GM19463 (cell line): ENCODE results near the gene TMEM141.
"Not testable (repeated sequence)": the region's sequence is repeated elsewhere in the genome, so short reads cannot be mapped to it uniquely, and the experiment has no call there.

Experiments used
- ATAC-seq: cut with Tn5 transposase; IDR thresholded peaks from one replicate; pipeline ENCODE4 v1.9.1; 2021; ENCODE audit warnings: mild to moderate bottlenecking, moderate library complexity; ENCODE audit not compliant: unreplicated experiment

TMEM141 gene

DNA sequence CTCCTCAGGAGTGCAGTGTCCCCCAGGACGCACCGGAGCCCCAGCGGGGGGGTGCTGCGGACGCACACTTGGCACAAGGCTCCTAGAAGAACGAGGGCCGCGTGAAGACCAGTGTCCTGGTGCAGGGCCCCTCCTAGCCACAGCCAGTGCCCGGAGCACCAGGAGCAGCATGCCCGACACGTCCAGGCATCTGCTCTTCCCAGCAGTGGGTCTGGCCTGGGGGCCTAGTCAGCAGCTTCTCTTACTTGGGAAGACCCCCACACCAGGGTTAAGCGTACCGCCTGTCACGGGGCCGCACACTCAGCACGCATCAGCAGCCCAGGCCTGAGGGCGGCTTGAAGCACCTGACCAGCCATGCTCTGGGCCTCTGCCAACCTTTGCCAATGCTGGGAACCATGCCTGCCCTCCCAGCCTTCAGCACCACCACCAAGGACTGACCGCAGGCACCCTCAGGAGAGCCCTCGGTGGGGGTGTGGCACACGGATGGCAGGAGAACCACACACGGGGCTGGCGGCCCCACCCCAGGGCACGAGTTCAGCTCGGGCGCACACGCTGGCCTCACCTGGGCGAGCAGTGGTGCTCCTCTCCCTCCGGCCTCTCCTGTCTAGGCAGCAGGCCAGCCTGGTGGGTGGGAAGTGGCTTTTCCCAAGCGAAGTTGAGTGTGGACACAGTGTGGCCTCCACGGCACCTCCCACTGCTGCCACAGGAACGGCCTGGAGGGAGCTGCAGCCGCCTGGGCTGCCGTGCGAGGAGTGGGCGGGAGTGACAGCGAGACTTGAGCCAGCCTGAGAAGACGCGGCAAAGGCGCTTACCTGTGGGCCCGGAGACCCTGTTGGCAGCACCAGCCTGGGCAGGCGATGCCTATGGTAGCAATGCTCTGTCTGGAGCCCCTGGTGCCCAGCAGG lies 39.1 kb downstream of the TMEM141 start:
- no peak for ATAC-seq

DNA sequence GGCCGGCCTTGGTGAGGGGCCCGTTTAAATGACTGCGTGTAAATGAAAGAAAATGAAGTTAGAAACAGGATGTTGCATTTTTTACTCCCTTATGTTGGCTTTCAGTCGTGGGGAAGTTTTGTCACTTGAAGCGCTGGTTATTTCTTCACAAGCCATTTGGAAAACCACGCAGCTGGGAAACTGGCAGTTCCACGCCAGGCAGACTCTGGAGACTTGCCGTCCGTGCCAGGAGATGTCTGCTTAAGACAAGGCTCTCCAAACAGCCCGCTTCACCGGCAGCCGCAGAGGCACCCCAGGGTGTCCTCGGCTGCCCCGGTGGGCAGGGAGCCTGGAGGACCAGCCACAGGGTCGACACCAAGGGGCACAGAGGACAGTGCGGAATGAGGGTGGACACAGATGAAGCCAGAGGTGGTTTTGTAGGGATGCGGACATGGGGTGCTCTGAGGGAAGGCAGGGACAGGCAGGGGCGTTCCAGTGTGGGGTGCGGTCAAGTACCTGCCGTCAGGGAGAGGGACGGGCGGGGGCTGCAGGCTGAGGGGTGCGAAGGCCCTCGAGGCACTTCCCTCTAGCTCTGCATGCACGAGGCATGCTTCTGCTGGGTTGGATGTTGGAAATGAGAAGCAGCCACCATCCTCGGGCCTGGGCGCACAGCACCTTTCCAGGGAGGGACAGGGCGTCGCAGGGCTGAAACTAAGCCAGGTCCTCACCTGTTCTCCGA lies 40.0 kb downstream of the TMEM141 start:
- no peak for ATAC-seq

DNA sequence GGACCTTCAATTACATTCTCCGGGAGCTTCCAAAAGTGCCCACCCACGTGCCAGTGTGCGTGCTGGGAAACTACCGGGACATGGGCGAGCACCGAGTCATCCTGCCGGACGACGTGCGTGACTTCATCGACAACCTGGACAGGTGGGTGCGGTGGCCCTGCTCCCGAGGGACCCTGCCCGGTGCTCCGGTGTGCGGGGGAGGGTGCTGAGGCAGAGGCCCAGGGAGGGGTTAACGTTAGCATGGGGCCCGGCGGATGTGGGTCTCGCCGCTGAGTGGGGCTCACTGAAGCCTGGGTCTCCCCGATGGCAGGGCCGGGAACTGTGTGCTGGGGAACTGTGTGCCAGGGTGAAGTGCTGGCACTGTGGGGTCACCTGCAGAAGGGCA lies 40.6 kb downstream of the TMEM141 start:
- no peak for ATAC-seq

DNA sequence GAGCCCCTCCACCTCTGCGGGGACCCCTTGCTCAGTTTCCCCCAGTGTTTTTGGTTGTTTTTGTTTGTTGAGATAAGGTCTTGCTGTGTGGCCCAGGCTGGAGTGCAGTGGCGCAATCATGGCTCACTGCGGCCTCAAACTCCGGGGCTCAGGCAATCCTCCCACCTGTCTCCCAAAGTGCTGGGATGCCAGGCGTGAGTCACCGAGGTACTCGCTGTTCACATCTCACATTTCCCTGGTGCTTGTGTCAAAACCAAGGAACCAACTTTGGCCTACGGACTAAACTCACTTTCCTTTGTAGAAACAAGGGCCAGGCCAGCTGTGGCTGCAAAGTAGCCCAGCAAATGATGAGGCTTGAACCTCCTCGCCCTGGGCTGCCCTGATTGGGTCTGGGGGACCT lies 41.4 kb downstream of the TMEM141 start:
- ATAC-seq: no peak

DNA sequence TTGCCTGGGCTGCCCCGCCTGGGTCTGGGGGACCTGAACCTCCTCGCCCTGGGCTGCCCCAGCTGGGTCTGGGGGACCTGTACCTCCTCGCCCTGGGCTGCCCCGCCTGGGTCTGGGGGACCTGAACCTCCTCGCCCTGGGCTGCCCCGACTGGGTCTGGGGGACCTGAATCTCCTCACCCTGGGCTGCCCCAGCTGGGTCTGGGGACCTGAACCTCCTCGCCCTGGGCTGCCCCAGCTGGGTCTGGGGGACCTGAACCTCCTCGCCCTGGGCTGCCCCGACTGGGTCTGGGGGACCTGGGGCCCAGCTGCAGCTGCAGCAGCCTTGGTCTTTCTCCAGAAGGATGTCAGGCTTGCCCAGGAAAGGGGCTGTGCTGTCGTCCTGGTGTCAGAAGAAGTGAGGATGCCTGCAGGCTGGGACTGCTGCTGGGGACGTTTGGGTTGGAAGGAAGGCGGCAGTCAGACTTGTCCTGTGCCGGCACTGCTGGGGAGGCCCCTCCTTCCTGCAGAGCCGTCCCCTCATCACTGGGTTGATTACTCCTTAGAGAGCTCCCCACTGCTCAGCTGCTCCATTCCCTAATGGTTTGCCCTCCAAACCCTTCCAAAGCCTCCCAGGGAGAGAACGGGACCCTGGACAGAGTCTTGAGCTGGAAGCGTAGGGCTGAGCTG lies 42.4 kb downstream of the TMEM141 start:
- ATAC-seq: not testable (repeated sequence)

GRCh38 chr9:136835162-136835931 lies 44.2 kb downstream of the TMEM141 start:
- ATAC-seq: no peak

- ATAC-seq: no peak
These were observed 45.1 kb downstream of the TMEM141 start for GRCh38 chr9:136835932-136836904.

DNA sequence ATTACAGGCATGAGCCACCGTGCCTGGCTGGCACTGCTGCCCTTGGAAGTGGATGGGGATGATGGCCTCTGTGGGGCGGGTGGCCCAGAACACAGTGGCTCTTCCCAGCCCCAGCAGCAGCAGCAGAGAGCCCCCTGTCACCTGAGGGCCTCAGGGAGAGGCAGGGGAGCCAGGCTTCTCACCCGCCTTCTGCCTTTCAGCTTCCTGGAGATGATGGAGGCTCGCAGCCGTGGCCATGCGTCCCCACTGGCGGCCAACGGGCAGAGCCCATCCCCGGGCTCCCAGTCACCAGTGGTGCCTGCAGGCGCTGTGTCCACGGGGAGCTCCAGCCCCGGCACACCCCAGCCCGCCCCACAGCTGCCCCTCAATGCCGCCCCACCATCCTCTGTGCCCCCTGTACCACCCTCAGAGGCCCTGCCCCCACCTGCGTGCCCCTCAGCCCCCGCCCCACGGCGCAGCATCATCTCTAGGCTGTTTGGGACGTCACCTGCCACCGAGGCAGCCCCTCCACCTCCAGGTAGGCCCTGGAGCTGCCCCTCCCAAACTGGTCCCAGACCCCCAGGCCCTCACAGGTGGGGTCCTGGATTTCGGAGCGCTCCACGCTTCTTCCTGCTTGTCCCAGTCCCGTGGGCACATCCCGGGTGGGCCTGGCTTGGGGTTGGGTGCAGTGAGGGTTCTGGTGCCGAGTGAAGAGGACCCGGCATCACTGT lies 46.2 kb downstream of the TMEM141 start:
- no peak for ATAC-seq

DNA sequence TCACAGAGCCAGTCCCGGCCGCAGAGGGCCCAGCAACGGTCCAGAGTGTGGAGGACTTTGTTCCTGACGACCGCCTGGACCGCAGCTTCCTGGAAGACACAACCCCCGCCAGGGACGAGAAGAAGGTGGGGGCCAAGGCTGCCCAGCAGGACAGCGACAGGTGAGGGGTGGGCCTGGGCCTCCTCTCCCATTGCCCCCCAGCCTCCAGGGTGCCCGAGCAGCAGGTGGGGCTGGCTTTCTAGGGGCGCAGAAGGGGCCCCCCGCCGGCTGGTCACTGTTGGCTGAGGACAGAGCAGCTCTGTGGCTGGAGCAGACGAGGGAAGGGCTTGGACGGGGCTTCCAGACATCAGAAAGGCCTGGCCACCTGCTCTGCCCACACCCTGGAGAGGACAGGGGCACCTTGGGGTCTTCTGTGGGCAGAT lies 46.7 kb downstream of the TMEM141 start:
- ATAC-seq: not testable (repeated sequence)

- no peak for ATAC-seq
These were observed 47.4 kb downstream of the TMEM141 start for GRCh38 chr9:136838314-136839228.

DNA sequence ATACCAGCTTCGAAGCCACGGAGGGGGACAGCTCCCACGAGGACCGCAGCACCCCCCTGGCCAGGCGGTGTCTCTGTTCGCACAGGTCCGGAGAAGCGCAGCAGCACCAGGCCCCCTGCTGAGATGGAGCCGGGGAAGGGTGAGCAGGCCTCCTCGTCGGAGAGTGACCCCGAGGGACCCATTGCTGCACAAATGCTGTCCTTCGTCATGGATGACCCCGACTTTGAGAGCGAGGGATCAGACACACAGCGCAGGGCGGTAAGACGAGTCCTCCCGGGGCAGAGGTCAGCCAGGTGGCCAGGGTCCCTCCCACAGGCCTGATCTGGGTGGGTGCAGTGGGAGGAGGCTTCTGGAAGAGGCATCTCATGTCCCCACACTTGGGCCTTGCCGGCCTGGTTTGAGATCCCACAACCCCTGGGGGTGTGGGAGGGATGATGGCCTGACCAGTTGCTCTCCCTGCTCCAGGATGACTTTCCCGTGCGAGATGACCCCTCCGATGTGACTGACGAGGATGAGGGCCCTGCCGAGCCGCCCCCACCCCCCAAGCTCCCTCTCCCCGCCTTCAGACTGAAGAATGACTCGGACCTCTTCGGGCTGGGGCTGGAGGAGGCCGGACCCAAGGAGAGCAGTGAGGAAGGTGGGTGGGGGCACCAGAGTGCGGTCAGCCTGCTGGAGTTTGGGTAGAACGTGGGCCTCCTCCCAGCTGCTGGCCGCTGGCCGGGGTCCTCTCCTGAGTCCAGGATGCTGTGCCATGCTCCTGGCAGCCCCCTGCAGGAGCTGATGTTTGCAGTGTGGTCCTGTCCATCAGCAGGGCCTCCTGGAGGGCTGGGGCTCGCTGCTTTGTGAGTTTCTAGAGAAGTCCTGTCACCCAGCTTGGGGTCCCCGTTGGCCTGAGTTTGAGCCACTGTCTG lies 48.3 kb downstream of the TMEM141 start:
- ATAC-seq: no peak

GRCh38 chr9:136840140-136840876 lies 49.2 kb downstream of the TMEM141 start:
- no peak for ATAC-seq

GRCh38 chr9:136840877-136841645 lies 49.9 kb downstream of the TMEM141 start:
- no peak for ATAC-seq

DNA sequence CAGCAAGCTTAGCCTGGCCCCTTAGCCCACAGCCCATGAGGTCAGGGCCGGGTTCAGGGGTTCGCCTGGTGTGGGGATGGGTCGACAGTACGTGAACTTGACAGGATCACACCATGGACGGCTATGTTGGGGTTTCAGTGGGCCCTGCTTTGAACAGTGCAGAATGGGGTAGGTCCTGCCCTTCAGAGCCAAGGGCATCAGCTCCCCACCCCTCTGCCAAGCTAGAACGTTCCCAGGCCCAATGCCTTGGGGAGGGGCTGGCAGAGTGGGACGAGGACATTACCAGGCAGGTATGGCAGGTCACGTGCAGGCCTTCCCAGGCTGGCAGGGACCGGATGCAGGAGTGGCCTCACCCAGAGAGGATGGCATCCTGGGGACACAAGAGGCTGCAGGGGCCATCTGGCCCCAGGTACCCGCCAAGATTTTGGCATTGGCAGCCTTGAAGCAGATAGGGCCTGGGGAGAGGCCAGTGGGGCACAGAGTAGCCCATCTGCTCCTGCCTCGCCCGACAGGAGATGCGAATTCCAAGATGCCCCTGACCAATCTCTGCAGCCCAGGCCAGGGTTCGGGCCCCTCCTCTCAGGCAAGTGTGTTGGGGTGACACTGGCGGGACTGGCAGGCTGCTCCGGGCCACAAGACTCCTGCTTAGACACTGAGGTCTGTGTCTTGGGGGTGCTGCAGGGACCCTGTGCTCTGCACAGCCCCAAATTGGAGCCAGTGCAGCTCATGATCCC lies 50.7 kb downstream of the TMEM141 start:
- not testable (repeated sequence) for ATAC-seq
